ENCODE results near the gene RNF151.

Gene RNF151

GRCh38 chr16:1958715-1959268 lies 7.9 kb upstream of the RNF151 start:
- H3K27ac ChIP-seq: peak overlapping the region; percentile 96
- TF ChIP-seq CTCF (IDR thresholded peaks at IDR 0.05) (no peak), ZFX (IDR thresholded peaks at IDR 0.05; ENCODE audit: borderline replicate concordance) (no peak)

GRCh38 chr16:1959269-1960039 lies 7.2 kb upstream of the RNF151 start, which contains the start of gene NDUFB10:
TSS of gene NDUFB10 (plus strand) at chr16:1959538. CDS start at chr16:1959625, 87 bp downstream.
- TF ChIP-seq ZFX (IDR thresholded peaks at IDR 0.05; ENCODE audit: borderline replicate concordance) (no peak), CTCF (IDR thresholded peaks at IDR 0.05) (peak; percentile 93)
- H3K27ac ChIP-seq: peak within 1 kb of the TSS; percentile 96

GRCh38 chr16:1960665-1961630 lies 5.7 kb upstream of the RNF151 start:
- peak overlapping the region; percentile 96 for H3K27ac ChIP-seq
- TF ChIP-seq CTCF (IDR thresholded peaks at IDR 0.05) (no peak), ZFX (IDR thresholded peaks at IDR 0.05; ENCODE audit: borderline replicate concordance) (no peak)

- TF ChIP-seq ZFX (IDR thresholded peaks at IDR 0.05; ENCODE audit: borderline replicate concordance): no peak
- H3K27ac ChIP-seq: peak overlapping the region; percentile 96
These were observed 5.0 kb upstream of the RNF151 start for GRCh38 chr16:1961651-1962067.

GRCh38 chr16:1962161-1963153 lies 4.2 kb upstream of the RNF151 start:
- H3K27ac ChIP-seq: peak overlapping the region; percentile 96

GRCh38 chr16:1963806-1964505 lies 2.7 kb upstream of the RNF151 start:
- peak overlapping the region; percentile 96 for H3K27ac ChIP-seq
- TF ChIP-seq ZFX (IDR thresholded peaks at IDR 0.05; ENCODE audit: borderline replicate concordance) (no peak), CTCF (IDR thresholded peaks at IDR 0.05) (peak; percentile 58)
